CD8-positive, alpha-beta memory T cell (primary cell): ENCODE results near the gene TSHZ3. TPM values are rescaled to one million over a fixed set of nuclear protein-coding genes. Genes with fewer than 3 reads are reported as not detected.

Source experiments
- CTCF ChIA-PET: fragments of 350-600 bp; sonication (Branson Sonifier 250); formaldehyde crosslinking; loops from one replicate; lab custom pipeline; 2021; ENCODE audit warnings: antibody characterized with exemption; lab: Charles Lee
- POLR2A ChIA-PET: fragments of 350-600 bp; sonication (Branson Sonifier 250); formaldehyde crosslinking; loops from one replicate; lab custom pipeline; 2021; ENCODE audit warnings: antibody characterized with exemption; lab: Charles Lee
- DNase-seq, 5 donors: peaks; one replicate each; pipeline versions ENCODE4 v3.0.0 to v3.0.0-alpha.2; 2020 to 2022; ENCODE audit warnings: mixed read lengths in 1 of 5
- H3K27ac ChIP-seq: one replicate; pipeline ENCODE4 v1.7.0; 2013; ENCODE audit warnings: low read depth, mild to moderate bottlenecking, low read length, moderate library complexity
- H3K27me3 ChIP-seq: 2 replicates; pipeline ENCODE4 v1.7.0; 2013; ENCODE audit warnings: low read length, mild to moderate bottlenecking; ENCODE audit not compliant: insufficient read depth, poor library complexity, severe bottlenecking
- H3K36me3 ChIP-seq: 2 replicates; pipeline ENCODE4 v1.7.0; 2013; ENCODE audit warnings: mild to moderate bottlenecking, low read length, moderate library complexity; ENCODE audit not compliant: insufficient read depth
- H3K4me1 ChIP-seq: 2 replicates; pipeline ENCODE4 v1.7.0; 2013; ENCODE audit warnings: mild to moderate bottlenecking, low read length, moderate library complexity; ENCODE audit not compliant: insufficient read depth
- H3K4me3 ChIP-seq: 2 replicates; pipeline ENCODE4 v1.7.0; 2013; ENCODE audit warnings: mild to moderate bottlenecking, low read length
- H3K9me3 ChIP-seq: 2 replicates; pipeline ENCODE4 v1.7.0; 2013; ENCODE audit warnings: mild to moderate bottlenecking, low read length
- H3K27ac Mint-ChIP-seq, 8 donors: one replicate each; pipeline ENCODE4 v1.8.0; 2020 to 2021; ENCODE audit warnings: mixed read lengths in 8 of 8, mild to moderate bottlenecking in 6 of 8, inconsistent platforms in 3 of 8, moderate library complexity in 3 of 8
- H3K27me3 Mint-ChIP-seq, 2 donors: one replicate each; pipeline ENCODE4 v1.8.0; 2020 to 2021; ENCODE audit warnings: mixed read lengths in 2 of 2, mild to moderate bottlenecking in 1 of 2, moderate library complexity in 1 of 2
- H3K36me3 Mint-ChIP-seq, 3 donors: one replicate each; pipeline ENCODE4 v1.8.0; 2020 to 2021; ENCODE audit warnings: mixed read lengths in 3 of 3, inconsistent platforms in 1 of 3, mild to moderate bottlenecking in 1 of 3
- H3K4me1 Mint-ChIP-seq, 3 donors: one replicate each; pipeline ENCODE4 v1.8.0; 2020 to 2021; ENCODE audit warnings: mixed read lengths in 3 of 3, inconsistent platforms in 1 of 3, mild to moderate bottlenecking in 1 of 3
- H3K4me3 Mint-ChIP-seq, 7 donors: one replicate each; pipeline ENCODE4 v1.8.0; 2020 to 2021; ENCODE audit warnings: mixed read lengths in 7 of 7, mild to moderate bottlenecking in 6 of 7, moderate library complexity in 4 of 7, inconsistent platforms in 2 of 7
- H3K9me3 Mint-ChIP-seq, 5 donors: one replicate each; pipeline ENCODE4 v1.8.0; 2020 to 2022; ENCODE audit warnings: mixed read lengths in 5 of 5, mild to moderate bottlenecking in 3 of 5, moderate library complexity in 2 of 5, inconsistent platforms in 1 of 5
- polyA plus RNA-seq: library from polyadenylated mRNA; unstranded; fragments of 300-500 nt; fragmentation: Illumina TruSeq; gene quantifications from one replicate; pipeline ENCODE4 v1.2.3, GENCODE V29; 2021
- total RNA-seq, 2 experiments: library from RNA; stranded (reverse); gene quantifications; one replicate each; pipeline ENCODE4 v1.2.3, GENCODE V29; 2021

The TSHZ3 gene
- total and polyA plus RNA-seq, 3 experiments from 2014 or later = 0.35 to 1.1 (median 0.38) TPM

- H3K36me3 ChIP-seq = no peaks in the 10 kb centered on the region
- Mint-ChIP-seq H3K27me3 (peaks cover 35 to 53% of the 10 kb centered on the region in 2 donors), H3K4me3 (no peak overlapping the region), H3K36me3 (peaks cover 0 to 2% (median 0%) of the 10 kb centered on the region in 3 donors), H3K4me1 (peaks cover 9 to 16% (median 10%) of the 10 kb centered on the region in 3 donors), H3K9me3 (no peaks in the 10 kb centered on the region), H3K27ac (no peak overlapping the region)
- no peak for DNase-seq
- H3K4me3 ChIP-seq = no peak overlapping the region
- POLR2A ChIA-PET = no interaction called here
- H3K27ac ChIP-seq = no peak overlapping the region
- peaks cover 1% of the 10 kb centered on the region for H3K4me1 ChIP-seq
- no peaks in the 10 kb centered on the region for H3K27me3 ChIP-seq
- no peaks in the 10 kb centered on the region for H3K9me3 ChIP-seq
- CTCF ChIA-PET = no interaction called here
Observed at GRCh38 chr19:31334101-31334848, 15.0 kb downstream of the TSHZ3 start.

DNA sequence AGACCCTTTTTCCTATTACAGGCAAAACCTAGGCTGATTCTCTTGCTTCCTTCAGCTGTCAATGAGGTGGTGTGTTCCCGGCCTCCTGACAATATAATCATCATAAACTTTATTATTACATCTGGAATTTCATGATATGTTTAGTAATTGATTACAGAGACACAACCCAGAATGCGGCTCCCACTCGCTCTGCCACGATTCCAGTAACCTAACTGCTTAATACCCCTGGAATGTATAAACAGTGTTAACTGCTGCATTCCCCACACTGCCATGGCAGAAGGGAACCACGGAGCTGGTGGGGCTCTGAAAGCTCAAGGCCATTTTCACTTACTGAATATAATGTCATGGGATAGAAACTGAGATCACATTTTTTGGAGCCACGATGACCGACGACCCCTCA lies 17.1 kb downstream of the TSHZ3 start:
- Histone ChIP-seq H3K27ac (no peak overlapping the region), H3K36me3 (no peaks in the 10 kb centered on the region), H3K4me3 (no peak overlapping the region), H3K9me3 (no peaks in the 10 kb centered on the region), H3K4me1 (no peaks in the 10 kb centered on the region), H3K27me3 (no peaks in the 10 kb centered on the region)
- POLR2A ChIA-PET = no interaction called here
- H3K4me1 Mint-ChIP-seq = peaks cover 0 to 5% (median 1%) of the 10 kb centered on the region in 3 donors
- no peak for DNase-seq
- H3K27ac Mint-ChIP-seq = no peak overlapping the region
- CTCF ChIA-PET = no interaction called here
- H3K36me3 Mint-ChIP-seq = no peaks in the 10 kb centered on the region
- H3K9me3 Mint-ChIP-seq = no peaks in the 10 kb centered on the region
- H3K27me3 Mint-ChIP-seq = peaks cover 22 to 36% of the 10 kb centered on the region in 2 donors
- H3K4me3 Mint-ChIP-seq = no peak overlapping the region

DNA sequence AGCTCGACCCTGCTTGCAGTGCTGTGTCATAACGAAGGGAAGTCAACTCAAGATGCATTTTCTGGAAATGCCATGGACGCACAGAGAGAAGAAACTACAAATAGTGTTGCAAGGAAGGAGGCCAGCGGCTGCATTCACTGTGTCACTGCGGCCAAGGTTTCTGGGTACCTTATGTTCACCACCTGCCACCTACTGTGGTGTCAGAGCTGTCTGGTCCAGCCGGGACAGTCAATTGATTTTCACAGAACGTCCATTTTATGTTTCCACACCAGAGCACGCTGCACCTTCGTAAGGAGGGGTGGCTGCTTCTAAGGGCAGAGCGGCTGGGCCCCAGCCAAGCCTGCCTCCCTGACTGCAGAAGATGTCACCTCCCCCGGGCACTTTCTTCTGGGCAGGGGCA lies 17.7 kb downstream of the TSHZ3 start:
- CTCF ChIA-PET = no interaction called here
- Mint-ChIP-seq H3K27ac (no peak overlapping the region), H3K4me3 (no peak overlapping the region), H3K4me1 (peaks cover 0 to 5% (median 1%) of the 10 kb centered on the region in 3 donors), H3K9me3 (no peaks in the 10 kb centered on the region), H3K36me3 (no peaks in the 10 kb centered on the region), H3K27me3 (peaks cover 19 to 32% of the 10 kb centered on the region in 2 donors)
- Histone ChIP-seq H3K36me3 (no peaks in the 10 kb centered on the region), H3K4me3 (no peak overlapping the region), H3K9me3 (no peaks in the 10 kb centered on the region), H3K27ac (no peak overlapping the region), H3K4me1 (no peaks in the 10 kb centered on the region), H3K27me3 (no peaks in the 10 kb centered on the region)
- POLR2A ChIA-PET = no interaction called here
- DNase-seq = no peak

- ChIA-PET CTCF (interaction anchor here (1.0 kb wide), 1 partner anchor 7 kb away, joined by 3 read pairs; no protein-coding TSS in a partner anchor), POLR2A (no interaction called here)
- Mint-ChIP-seq H3K36me3 (no peaks in the 10 kb centered on the region), H3K27me3 (peaks cover 16 to 25% of the 10 kb centered on the region in 2 donors), H3K4me3 (no peak overlapping the region), H3K9me3 (no peaks in the 10 kb centered on the region), H3K27ac (peak overlapping the region in 1 of 8 donors; percentile 43), H3K4me1 (peaks cover 0 to 5% (median 1%) of the 10 kb centered on the region in 3 donors)
- no peaks in the 10 kb centered on the region for H3K36me3 ChIP-seq
- no peak overlapping the region for H3K4me3 ChIP-seq
- H3K27ac ChIP-seq = no peak overlapping the region
- no peaks in the 10 kb centered on the region for H3K4me1 ChIP-seq
- no peaks in the 10 kb centered on the region for H3K9me3 ChIP-seq
- H3K27me3 ChIP-seq = no peaks in the 10 kb centered on the region
- no peak for DNase-seq
Observed at GRCh38 chr19:31330761-31331160, 18.5 kb downstream of the TSHZ3 start.

DNA sequence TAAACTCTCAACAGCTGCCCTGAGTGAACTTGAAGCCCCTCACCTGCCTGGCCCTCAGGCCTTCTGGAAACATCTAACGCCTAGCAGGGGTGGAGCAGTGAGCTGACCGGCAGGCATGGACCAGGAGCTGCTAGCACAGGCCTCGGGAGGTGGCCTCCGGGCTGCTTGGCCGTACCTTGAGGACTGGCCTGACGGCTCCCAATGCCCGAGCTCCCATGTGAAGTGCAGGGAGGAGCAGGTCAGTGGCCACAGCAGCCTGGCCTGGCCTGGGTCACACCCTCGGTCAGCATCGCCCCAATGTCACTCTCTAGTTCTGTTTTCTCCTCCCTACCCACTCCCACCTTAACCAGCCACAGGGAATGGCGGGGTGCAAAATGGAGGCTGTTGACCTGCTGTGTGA lies 19.0 kb downstream of the TSHZ3 start:
- ChIA-PET POLR2A (no interaction called here), CTCF (interaction anchor here (1.0 kb wide), 1 partner anchor 8 kb away, joined by 3 read pairs; no protein-coding TSS in a partner anchor)
- Histone ChIP-seq H3K4me3 (no peak overlapping the region), H3K27me3 (no peaks in the 10 kb centered on the region), H3K9me3 (no peaks in the 10 kb centered on the region), H3K4me1 (no peaks in the 10 kb centered on the region), H3K27ac (no peak overlapping the region), H3K36me3 (no peaks in the 10 kb centered on the region)
- Mint-ChIP-seq H3K36me3 (no peaks in the 10 kb centered on the region), H3K4me1 (peaks cover 0 to 5% (median 1%) of the 10 kb centered on the region in 3 donors), H3K27me3 (peaks cover 13 to 25% of the 10 kb centered on the region in 2 donors), H3K4me3 (no peak overlapping the region), H3K9me3 (no peaks in the 10 kb centered on the region), H3K27ac (no peak overlapping the region)
- DNase-seq = no peak

DNA sequence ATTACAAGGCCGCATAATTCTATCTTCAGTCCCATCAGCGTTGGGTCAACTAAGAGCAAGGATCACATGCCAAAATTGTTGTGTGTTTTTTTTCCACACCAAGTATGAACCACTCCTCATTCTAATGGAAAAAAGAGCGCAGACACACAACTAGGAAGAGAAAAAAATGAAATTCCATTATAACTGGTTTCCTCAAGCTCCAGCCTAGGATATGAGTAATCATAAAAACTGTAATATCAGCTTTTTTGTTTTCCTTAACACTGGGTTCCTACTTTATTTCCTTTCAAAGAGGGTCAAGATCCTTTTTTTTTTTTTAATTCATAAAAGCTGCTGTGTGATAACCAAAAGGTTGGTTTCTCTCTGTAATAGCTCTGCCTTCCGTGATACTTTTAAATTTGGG lies 19.4 kb downstream of the TSHZ3 start:
- H3K9me3 Mint-ChIP-seq = no peaks in the 10 kb centered on the region
- peaks cover 13 to 20% of the 10 kb centered on the region in 2 donors for H3K27me3 Mint-ChIP-seq

GRCh38 chr19:31328238-31328637 lies 21.0 kb downstream of the TSHZ3 start:
- CTCF ChIA-PET = no interaction called here
- DNase-seq = no peak
- POLR2A ChIA-PET = no interaction called here

More for the DNA sequence above, 19.4 kb downstream of the TSHZ3 start:
- H3K36me3 ChIP-seq = no peaks in the 10 kb centered on the region
- Mint-ChIP-seq H3K36me3 (no peaks in the 10 kb centered on the region), H3K4me3 (no peak overlapping the region), H3K27ac (no peak overlapping the region), H3K4me1 (peaks cover 0 to 5% (median 1%) of the 10 kb centered on the region in 3 donors)
- ChIA-PET CTCF (interaction anchor here (1.0 kb wide), 1 partner anchor 8 kb away, joined by 3 read pairs; no protein-coding TSS in a partner anchor), POLR2A (no interaction called here)
- H3K27ac ChIP-seq = no peak overlapping the region
- DNase-seq = no peak
- no peaks in the 10 kb centered on the region for H3K9me3 ChIP-seq
- no peak overlapping the region for H3K4me3 ChIP-seq
- no peaks in the 10 kb centered on the region for H3K27me3 ChIP-seq
- H3K4me1 ChIP-seq = no peaks in the 10 kb centered on the region

GRCh38 chr19:31326329-31327028 lies 22.8 kb downstream of the TSHZ3 start:
- CTCF ChIA-PET = interaction anchor here (1.0 kb wide), 1 partner anchor 12 kb away, joined by 3 read pairs; no protein-coding TSS in a partner anchor
- Mint-ChIP-seq H3K4me3 (no peak overlapping the region), H3K4me1 (peaks cover 0 to 5% (median 1%) of the 10 kb centered on the region in 3 donors)

More at GRCh38 chr19:31328238-31328637, 21.0 kb downstream of the TSHZ3 start:
- Histone ChIP-seq H3K27ac (no peak overlapping the region), H3K27me3 (no peaks in the 10 kb centered on the region), H3K4me1 (no peaks in the 10 kb centered on the region), H3K9me3 (no peaks in the 10 kb centered on the region), H3K36me3 (no peaks in the 10 kb centered on the region), H3K4me3 (no peak overlapping the region)
- Mint-ChIP-seq H3K27ac (no peak overlapping the region), H3K27me3 (peaks cover 6 to 12% of the 10 kb centered on the region in 2 donors), H3K9me3 (no peaks in the 10 kb centered on the region), H3K36me3 (peaks cover 0 to 2% (median 0%) of the 10 kb centered on the region in 3 donors), H3K4me3 (no peak overlapping the region), H3K4me1 (peaks cover 0 to 5% (median 1%) of the 10 kb centered on the region in 3 donors)

More at GRCh38 chr19:31326329-31327028, 22.8 kb downstream of the TSHZ3 start:
- POLR2A ChIA-PET = no interaction called here
- H3K36me3 Mint-ChIP-seq = peaks cover 0 to 2% (median 0%) of the 10 kb centered on the region in 3 donors
- no peak overlapping the region for H3K27ac Mint-ChIP-seq
- no peaks in the 10 kb centered on the region for H3K36me3 ChIP-seq
- DNase-seq = no peak
- H3K4me1 ChIP-seq = no peaks in the 10 kb centered on the region
- no peak overlapping the region for H3K27ac ChIP-seq
- H3K27me3 ChIP-seq = no peaks in the 10 kb centered on the region
- H3K4me3 ChIP-seq = no peak overlapping the region
- no peaks in the 10 kb centered on the region for H3K9me3 ChIP-seq
- no peaks in the 10 kb centered on the region for H3K9me3 Mint-ChIP-seq
- H3K27me3 Mint-ChIP-seq = peaks cover 12 to 20% of the 10 kb centered on the region in 2 donors
